ENCODE data around the gene DDHD1.

The DDHD1 gene

GRCh38 chr14:53027562-53027961 lies 125.6 kb downstream of the DDHD1 start:
- DNase-seq = no peak

- DNase-seq = no peak
These were observed 126.1 kb downstream of the DDHD1 start for GRCh38 chr14:53027041-53027440.

- no peak for DNase-seq
These were observed 129.8 kb downstream of the DDHD1 start for GRCh38 chr14:53023325-53023724.

- no peak for DNase-seq
These were observed 130.5 kb downstream of the DDHD1 start for GRCh38 chr14:53022593-53022992.

- DNase-seq = no peak
These were observed 132.8 kb downstream of the DDHD1 start for GRCh38 chr14:53020193-53020932.

- no peak for DNase-seq
These were observed 133.7 kb downstream of the DDHD1 start for GRCh38 chr14:53019406-53019805.

- no peak for DNase-seq
These were observed 135.3 kb downstream of the DDHD1 start for GRCh38 chr14:53017837-53018236.

- DNase-seq = no peak
These were observed 136.2 kb downstream of the DDHD1 start for GRCh38 chr14:53016919-53017318.

GRCh38 chr14:53016491-53016890 lies 136.6 kb downstream of the DDHD1 start:
- no peak for DNase-seq

GRCh38 chr14:53011053-53011462 lies 142.1 kb downstream of the DDHD1 start:
- DNase-seq = no peak

- DNase-seq = no peak
These were observed 142.7 kb downstream of the DDHD1 start for GRCh38 chr14:53010193-53011040.

GRCh38 chr14:53006931-53007562 lies 146.1 kb downstream of the DDHD1 start:
- no peak for DNase-seq

GRCh38 chr14:53004976-53005375 lies 148.1 kb downstream of the DDHD1 start:
- DNase-seq = no peak

- DNase-seq = no peak
These were observed 149.3 kb downstream of the DDHD1 start for GRCh38 chr14:53003776-53004175.

- no peak for DNase-seq
These were observed 150.5 kb downstream of the DDHD1 start for GRCh38 chr14:53002576-53002975.

- no peak for DNase-seq
These were observed 151.2 kb downstream of the DDHD1 start for GRCh38 chr14:53001787-53002378.

- no peak for DNase-seq
These were observed 154.6 kb downstream of the DDHD1 start for GRCh38 chr14:52998376-52999015.

- no peak for DNase-seq
These were observed 156.6 kb downstream of the DDHD1 start for GRCh38 chr14:52996493-52996892.

- no peak for DNase-seq
These were observed 157.1 kb downstream of the DDHD1 start for GRCh38 chr14:52995998-52996397.

GRCh38 chr14:52992236-52992870 lies 160.8 kb downstream of the DDHD1 start:
- DNase-seq = no peak

- DNase-seq = peak; percentile 2
These were observed 165.0 kb downstream of the DDHD1 start for GRCh38 chr14:52988139-52988538.

GRCh38 chr14:52987514-52987913 lies 165.6 kb downstream of the DDHD1 start:
- peak; percentile 85 for DNase-seq

Data from COR-L47 (cell line).